Measurements from ENCODE around the gene ITPA. TPM values are rescaled to one million over a fixed set of nuclear protein-coding genes. Genes with fewer than 3 reads are reported as not detected.

ITPA gene
- total RNA-seq, 1 experiment from 2014 or later, result 104 TPM

- no peak for TF ChIP-seq ZMAT4 (CRISPR knock-in tag; IDR thresholded peaks at IDR 0.05)
- no peak for TF ChIP-seq ZSCAN18 (CRISPR knock-in tag; IDR thresholded peaks at IDR 0.05)
- TF ChIP-seq CREM (CRISPR knock-in tag; IDR thresholded peaks at IDR 0.05), result no peak
- TF ChIP-seq ATF2 (CRISPR knock-in tag; IDR thresholded peaks at IDR 0.05; ENCODE audit: borderline replicate concordance, low read depth), result no peak
- TF ChIP-seq GABPB1 (CRISPR knock-in tag; IDR thresholded peaks at IDR 0.05), result no peak
- no peak for TF ChIP-seq ZBTB43 (CRISPR knock-in tag; IDR thresholded peaks at IDR 0.05)
- TF ChIP-seq ESRRA (CRISPR knock-in tag; IDR thresholded peaks at IDR 0.05; ENCODE audit: borderline replicate concordance), result no peak
- no peak for TF ChIP-seq ZNF671 (CRISPR knock-in tag; IDR thresholded peaks at IDR 0.05)
- no peak for TF ChIP-seq SOX15 (CRISPR knock-in tag; IDR thresholded peaks at IDR 0.05)
- TF ChIP-seq MAX (CRISPR knock-in tag; IDR thresholded peaks at IDR 0.05), result no peak
Measured at GRCh38 chr20:3199206-3199605, 10.1 kb upstream of the ITPA start (continued).

GRCh38 chr20:3199976-3200755, 9.1 kb upstream of the ITPA start:
- ChIA-PET CTCF (interaction anchor here (0.6 to 1.3 kb wide), 6 partner anchors 17 to 147 kb away, joined by 3 to 6 read pairs (median 4); no protein-coding TSS in a partner anchor), POLR2A (no interaction called here)
- H3K4me1 Mint-ChIP-seq, result peaks cover 5% of the 10 kb centered on the region
- no peaks in the 10 kb centered on the region for H3K9me3 Mint-ChIP-seq
- ATAC-seq (no peak), DNase-seq (ENCODE audit: low spot score) (no peak)
- no peaks in the 10 kb centered on the region for H3K27me3 Mint-ChIP-seq (ENCODE audit: low read depth)
- peak overlapping the region; percentile 19; the same call in 1 of the 2 replicates for H3K27ac Mint-ChIP-seq
- H3K4me3 Mint-ChIP-seq, result no peak overlapping the region
- peaks cover 51% of the 10 kb centered on the region for H3K36me3 Mint-ChIP-seq
- no peak for TF ChIP-seq NFYB (CRISPR knock-in tag; conservative IDR thresholded peaks at IDR 0.05; ENCODE audit: low read depth)
- no peak for TF ChIP-seq MXD4 (CRISPR knock-in tag; IDR thresholded peaks at IDR 0.05; ENCODE audit: borderline replicate concordance)
- TF ChIP-seq ZNF532 (CRISPR knock-in tag; IDR thresholded peaks at IDR 0.05; ENCODE audit: borderline replicate concordance), result no peak
- no peak for TF ChIP-seq ETV6 (CRISPR knock-in tag; IDR thresholded peaks at IDR 0.05)
- TF ChIP-seq NFATC4 (CRISPR knock-in tag; IDR thresholded peaks at IDR 0.05), result no peak
- no peak for TF ChIP-seq ATF6 (CRISPR knock-in tag; IDR thresholded peaks at IDR 0.05)
- TF ChIP-seq CREM (CRISPR knock-in tag; IDR thresholded peaks at IDR 0.05), result no peak
- TF ChIP-seq PRRX2 (CRISPR knock-in tag; IDR thresholded peaks at IDR 0.05), result no peak
- TF ChIP-seq ZNF416 (CRISPR knock-in tag; IDR thresholded peaks at IDR 0.05), result no peak
- TF ChIP-seq GTF2I (CRISPR knock-in tag; conservative IDR thresholded peaks at IDR 0.05), result no peak
- no peak for TF ChIP-seq ZSCAN18 (CRISPR knock-in tag; IDR thresholded peaks at IDR 0.05)
- no peak for TF ChIP-seq TEAD1 (CRISPR knock-in tag; IDR thresholded peaks at IDR 0.05)
- TF ChIP-seq SOX15 (CRISPR knock-in tag; IDR thresholded peaks at IDR 0.05), result no peak
- TF ChIP-seq SP1 (CRISPR knock-in tag; conservative IDR thresholded peaks at IDR 0.05), result no peak
- TF ChIP-seq TEAD4 (CRISPR knock-in tag; IDR thresholded peaks at IDR 0.05), result no peak
